NCI-H2081 (cell line): ENCODE results near the gene PTCHD4.

Experiments used
- DNase-seq, 2 experiments: peaks; one replicate each; lab custom pipeline; 2025; lab: John Stamatoyannopoulos, UW

PTCHD4 gene

DNA sequence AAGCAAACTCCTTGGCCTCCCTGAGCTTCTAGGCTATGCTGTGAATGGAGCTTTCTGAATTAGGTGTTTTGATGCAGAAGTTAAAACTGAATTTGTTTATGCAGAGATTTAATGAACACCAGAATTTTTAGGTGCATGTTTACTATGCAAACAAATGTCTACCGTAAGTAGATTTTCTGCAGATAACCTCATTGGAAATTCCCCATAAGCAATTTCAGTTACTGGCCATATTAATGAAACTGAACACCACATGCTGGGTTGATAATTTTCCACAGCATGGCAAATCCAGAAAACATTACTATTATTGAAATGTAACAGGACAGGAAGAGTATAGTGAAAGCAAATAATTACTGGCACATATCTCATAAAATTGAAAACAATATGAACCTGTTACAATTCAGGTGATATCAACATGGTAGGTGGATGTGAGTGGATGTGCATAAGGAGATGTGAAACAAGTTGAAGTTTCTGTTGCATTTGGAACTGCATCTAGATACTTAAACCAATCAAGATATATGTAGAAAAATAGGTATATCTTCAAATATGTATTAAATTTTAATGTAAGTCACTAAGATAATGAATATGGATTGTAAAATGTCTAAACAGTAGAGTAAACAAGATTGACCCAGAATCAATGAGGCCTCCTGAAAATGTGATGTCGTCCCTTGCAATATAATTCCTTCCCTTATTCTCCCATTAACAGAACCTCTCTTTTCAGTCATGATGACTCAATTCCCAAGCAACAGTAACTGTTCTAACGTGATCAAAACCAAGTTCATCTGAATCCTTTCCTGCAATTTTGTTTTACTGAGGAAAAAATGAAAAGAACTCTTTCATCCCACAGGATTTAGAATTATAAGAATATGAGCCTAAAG is 11.0 kb downstream of the PTCHD4 start:
- no peak for DNase-seq

DNA sequence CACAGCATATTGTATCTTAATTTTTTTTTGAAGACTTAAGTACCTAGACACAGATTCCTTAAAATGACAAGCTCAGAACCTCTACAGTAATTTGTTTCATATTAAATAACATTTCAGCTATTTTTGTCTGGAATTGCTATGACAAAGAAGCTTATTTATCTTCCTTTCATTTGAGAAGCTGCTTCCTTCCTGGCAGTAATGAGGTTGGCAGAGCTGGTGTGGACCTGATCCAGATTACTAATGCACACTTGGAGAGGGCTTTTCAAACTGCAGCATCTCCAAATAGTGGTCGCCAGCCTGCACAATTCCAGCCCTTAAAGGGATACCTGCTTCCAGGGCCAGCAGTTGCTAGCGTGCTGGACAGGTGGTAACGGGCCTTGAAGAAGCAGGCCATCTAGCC is 12.1 kb downstream of the PTCHD4 start:
- DNase-seq = peak; percentile 26 to 66

DNA sequence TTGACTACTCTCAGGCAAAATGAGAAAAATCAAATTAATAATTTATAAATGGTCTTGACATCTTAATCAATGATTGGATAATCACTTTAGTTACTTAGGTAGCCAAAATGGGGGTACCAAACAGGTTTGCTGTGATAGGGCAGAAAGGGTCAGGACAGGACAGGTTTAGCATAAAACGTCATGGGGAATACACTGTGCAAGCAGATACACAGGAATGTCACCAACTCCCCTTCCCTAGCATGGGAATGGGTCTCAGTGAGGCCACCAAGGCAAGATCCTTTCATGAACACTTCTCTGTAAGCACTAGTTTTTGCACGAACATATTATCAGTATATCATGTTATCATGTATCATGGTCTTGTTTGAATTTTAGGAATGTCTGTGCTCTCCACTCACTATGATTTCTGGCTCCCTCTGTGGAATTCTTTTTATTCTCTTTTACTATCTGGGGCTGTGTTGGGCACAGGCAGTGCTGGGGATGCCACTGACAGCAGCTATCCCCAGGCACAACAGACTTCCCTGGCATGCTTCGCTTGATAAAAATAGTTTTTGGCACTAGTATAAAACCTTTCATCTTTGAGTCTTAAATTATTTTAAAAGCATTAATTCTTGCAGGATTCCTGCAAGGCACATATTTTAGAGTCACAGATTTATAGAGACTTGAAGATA is 18.3 kb downstream of the PTCHD4 start:
- no peak for DNase-seq

DNA sequence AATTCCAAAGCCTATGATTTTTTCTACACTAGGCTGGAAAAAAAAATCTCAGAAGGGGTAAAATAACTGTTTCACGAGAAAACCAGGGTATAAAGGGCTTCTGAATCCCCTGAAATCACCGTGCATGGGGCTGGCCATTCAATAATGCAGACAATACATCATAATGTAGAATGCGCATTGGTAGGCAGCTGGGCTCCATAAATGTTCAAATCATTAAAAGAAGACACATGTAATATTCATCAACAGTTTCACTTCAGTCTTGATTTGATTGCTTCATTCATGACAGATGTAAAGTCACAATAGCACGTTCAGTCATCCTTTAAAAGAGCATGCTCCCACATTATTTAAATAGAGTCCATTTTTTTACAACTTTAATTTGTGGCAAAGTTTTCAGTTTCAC is 20.5 kb downstream of the PTCHD4 start:
- DNase-seq = no peak

DNA sequence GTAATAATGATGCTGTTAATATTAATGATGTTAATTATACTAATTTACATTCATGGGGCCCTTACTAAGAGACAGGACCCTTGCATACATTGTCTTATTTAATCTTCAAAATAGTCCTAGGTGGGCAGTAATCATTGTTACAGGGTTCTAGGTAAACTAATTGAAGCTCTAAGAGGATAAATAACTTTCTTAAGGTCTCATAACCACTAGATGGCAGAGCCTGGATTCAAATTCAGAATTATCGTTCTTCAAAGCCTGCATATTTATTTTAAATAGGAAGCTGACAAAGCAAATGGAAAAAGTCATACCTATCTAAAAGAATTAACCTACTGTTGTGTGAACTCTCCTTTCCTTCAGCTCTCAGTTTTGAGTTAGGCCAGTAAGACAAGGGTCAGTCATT is 23.5 kb downstream of the PTCHD4 start:
- peak in 1 of 2 experiments; percentile 14 for DNase-seq

DNA sequence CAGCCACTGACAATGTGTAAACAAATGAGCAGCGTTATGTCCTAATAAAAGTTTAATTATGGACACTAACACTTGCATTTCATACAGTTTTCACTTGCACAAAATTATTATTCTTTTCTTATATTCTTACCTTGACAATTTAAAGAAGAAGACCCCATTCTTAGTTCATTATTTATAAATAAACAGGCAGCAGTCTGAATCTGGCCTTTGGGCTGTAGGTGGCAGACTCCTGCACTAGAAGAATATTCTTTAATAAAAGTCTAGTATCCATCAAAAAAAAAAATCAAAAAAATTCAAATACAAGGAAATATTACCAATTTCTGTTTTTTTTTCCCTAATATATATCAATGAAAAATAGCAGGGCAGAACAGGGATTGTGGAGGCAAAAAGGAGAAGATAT is 24.8 kb downstream of the PTCHD4 start:
- no peak for DNase-seq

DNA sequence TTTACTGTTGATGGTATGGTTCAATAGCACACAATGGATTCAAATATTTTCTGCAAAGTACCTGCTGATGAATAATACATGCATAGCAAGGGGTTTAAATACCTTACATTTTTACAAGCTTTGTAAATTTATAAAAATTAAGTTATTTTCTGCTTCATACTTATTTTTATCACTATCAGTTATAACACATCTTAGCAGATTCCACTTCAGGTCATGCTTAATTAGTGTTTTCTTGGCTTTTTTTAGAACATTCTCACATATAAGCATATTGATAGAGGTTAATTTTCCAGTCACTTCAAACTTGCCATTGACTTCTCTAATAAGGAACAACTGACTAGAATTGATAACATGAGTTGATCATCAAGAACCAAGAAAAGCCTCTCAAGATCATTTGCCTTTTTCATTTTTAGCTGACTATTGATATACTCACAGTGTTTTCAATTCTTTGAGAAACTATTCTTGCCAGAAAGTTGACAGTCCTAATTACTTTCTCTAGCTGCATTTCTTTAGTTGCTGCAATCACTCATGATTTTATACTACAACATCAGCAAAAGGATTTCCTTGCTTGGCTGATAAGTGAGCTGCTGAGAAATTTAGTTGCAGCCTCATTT is 25.8 kb downstream of the PTCHD4 start:
- no peak for DNase-seq

DNA sequence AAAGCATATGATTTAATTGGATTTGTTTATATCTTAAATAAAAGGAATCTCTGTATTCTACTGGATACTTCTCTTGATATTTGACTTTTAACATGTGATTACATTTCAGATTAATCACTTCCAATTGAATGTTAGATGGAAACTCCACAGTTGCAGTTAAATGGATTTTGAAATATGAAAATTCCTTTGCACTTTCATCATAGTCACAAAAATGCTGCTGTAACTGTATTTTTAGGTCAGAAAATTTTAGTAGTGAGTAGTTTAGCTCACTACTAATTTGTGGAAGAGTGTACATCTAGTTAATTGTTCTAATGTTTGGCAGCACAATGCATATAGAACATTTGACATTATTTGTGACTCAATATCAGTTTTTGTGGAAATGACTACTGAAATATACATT is 26.8 kb downstream of the PTCHD4 start:
- no peak for DNase-seq

DNA sequence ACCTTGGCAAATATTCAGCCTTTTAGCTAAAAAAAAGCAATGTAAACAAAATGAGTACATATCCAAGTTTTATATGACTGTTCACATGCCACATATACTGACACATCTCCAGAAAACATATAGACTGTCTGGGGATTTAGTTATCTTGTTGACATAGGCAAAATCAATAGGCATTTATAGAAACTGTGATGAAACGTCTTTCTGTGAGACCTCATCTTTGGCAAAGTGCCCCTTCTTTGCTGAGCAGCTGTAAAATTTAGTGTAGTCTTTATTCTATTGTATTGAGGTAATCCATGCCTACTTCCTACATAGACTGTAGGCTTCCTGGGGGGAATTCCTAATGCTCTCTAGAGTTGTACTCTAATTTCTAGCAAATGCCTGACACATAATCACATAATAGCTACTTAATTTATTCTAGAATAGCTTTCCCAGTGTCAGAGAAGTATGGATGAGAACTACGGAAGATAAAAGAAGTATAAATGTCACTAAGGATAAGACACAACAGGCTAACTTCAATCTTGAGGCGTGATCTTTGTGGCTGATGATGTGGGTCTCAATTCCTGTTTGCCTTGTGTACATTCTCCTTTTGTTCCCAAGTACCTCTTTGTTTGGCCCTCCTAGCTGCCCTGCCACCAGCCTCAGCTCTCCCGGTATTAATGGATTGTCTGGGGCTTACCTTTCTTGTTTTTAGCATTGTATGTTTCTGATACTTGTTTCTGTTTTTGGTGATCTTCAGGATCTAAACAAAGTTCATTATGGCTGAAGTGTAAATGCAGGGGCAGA is 30.6 kb downstream of the PTCHD4 start:
- peak; percentile 17 to 53 for DNase-seq

DNA sequence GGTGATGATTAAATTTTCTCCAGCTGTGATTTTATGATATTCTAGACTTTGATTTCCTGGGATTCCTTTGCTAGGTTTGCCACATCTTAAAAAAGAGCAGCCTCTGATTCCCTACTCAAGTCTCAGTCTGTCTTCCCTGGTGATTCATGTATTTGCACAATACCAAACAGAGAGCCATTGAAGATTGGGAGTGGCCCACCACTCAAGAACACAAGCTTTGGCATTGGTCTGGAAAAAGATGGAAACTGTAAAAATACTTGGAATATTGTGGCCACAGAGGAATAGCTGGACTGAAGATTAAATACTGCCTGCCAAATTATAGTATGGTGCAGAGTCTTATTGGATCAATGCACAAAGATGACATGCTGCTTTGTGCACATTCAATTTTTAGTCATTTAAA is 32.9 kb downstream of the PTCHD4 start:
- no peak for DNase-seq

DNA sequence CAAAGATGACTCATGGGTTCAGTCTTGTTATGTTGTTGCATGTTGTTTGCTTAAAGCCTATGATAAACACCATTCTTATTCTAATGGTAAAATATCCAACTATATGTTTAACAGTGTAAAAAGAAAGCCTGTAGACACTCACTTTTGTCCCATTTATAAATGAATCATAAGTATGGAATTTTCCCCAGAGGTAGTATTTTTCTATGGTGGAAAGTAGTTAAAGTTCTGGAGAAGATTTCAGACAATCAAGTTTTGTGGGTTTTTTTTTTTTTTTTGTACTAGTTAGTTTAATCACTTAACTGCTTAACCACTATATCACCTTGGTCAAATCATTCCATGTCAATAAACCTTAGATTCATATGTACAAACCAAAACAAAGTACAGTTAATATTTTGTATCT is 35.8 kb downstream of the PTCHD4 start:
- DNase-seq = no peak

DNA sequence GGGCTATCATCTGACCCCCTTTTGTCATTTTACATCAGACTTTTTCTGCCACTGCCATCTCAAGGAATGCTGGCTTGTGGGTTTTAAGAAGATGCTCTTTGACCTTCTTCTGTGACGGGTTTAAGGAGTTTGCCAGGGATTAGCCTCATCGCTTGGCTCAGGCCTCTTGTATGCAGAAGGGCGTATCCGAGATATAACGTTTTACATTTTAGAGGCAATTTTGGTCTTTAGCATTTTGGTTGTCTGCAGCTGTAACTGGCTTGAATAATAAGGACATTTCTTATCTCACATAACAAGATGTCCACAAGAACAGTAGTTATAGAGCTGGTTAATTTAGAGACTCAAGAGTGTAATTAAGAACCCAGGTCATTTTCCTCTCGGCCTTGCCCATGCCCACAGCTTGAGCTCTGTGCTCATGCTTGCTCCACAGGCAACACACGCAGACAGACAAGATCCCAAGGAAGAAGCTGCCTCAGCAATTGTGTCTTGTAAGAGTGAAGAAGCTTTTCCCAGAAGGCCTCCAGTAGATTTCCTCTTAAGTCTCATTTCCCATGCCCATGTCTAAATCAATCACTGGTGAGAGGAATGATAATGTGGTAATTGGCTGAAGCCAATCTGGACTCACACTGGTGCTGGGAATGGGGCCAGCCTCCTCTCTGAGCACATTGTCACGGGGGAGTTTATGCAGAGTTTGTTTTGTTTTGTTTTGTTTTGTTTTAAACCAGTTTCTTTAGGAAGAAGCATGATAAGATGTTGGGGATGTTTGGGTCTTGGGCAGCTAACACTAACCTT is 36.8 kb downstream of the PTCHD4 start:
- DNase-seq = peak in 1 of 2 experiments; percentile 30

DNA sequence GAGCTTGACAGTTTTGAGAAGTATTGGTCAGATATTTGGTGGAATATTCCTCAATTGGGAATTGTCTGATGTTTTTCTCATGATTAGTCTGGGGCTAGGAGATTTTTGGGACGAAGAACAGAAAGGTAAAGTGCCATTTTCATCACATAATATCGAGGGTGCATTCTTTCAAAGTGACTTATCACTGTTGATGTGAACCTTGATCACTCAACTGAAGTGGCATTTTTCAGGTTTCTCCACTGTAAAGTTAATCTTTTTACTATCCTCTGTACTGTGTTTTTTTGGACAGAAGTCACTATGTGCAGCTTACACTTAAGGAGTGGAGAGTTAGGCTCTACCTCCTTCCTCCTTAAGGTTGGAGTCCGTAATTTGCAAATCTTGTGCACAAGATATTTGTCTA is 39.2 kb downstream of the PTCHD4 start:
- DNase-seq = no peak

DNA sequence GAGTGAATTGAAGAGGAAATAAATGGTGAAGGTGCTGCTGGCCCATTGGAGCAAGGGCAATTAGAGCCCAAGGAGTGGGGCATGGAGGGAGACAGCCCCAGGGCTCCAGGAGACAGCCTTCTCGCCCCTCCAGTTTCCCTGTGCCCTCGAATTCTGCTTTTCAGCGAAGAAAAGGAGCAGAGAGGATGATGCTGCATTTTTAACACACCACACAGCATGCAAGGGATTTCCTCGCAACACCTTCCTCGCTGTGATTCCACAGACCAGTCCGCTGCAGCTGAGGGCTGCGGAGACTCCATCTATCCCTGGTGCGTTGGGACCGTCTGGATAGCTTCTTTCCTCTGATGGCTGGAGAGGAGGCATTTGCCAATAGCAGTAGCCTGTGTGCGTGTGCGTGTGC is 41.7 kb downstream of the PTCHD4 start:
- peak in 1 of 2 experiments; percentile 9 for DNase-seq

DNA sequence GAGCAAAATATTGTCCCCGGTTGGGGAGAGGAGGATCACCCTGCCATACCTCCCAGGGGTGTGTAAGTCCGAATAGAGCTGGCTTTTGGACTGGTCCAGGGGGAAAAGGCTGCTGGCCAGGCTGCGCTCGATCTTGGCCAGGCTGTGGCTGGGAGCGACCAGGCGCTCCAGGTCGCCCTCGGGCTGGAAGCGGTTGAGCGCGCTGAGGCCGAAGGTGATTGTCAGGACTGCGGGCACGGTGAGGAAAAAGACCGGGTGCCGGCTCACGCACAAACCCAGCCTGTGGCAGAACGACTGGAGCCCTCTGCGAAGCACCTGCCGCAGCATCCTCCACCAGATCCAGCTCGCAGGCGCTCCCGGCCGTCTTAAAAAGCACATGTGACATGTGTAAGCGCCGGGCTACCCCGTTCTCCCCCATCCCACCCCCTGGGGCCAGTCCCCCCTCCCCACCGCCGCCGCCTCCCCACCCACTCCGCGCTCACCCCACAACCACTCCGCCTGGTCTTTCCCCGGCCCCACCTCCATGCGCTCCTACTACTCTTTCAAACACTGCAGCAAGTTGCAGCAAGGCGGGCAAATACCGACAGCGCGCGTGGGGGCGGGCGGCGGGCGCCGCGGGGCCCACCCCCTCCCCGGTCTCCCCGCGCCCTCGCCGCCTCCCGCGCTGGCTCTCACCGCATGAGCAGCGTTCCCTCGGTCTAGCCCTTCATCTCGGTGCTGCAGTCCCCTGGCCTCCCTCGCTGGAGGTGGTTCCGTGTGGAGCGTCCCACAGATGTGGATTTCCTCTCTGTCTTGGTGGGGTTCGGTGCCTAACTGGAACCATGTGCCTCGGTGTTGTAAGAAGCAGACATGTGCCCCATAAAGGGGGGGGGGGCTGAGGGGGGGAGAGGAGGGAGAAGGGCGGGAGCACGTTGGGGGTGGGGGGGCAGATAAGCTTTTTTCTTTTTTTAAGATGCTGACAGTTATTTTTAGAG is 42.4 kb downstream of the PTCHD4 start:
- DNase-seq = peak; percentile 47 to 50

DNA sequence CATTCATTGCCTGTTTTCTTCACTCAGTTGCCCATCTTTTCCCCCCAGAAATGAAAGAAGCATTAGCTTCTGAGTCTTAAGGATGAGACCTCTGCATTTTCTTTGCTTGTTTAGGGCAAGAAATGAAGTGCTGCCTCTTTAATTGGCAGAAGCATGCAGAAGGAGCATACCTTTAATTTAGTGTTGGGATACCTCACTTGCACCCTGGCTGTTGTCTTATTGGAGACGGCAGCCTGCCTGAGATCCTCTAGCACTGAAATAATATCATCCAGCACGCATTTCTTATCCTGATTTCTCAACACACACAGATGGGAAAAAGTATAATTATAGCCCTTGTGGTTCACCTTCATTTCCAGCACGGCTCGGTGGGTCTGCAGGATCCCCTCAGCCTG is 43.1 kb downstream of the PTCHD4 start:
- DNase-seq = peak in 1 of 2 experiments; percentile 31

DNA sequence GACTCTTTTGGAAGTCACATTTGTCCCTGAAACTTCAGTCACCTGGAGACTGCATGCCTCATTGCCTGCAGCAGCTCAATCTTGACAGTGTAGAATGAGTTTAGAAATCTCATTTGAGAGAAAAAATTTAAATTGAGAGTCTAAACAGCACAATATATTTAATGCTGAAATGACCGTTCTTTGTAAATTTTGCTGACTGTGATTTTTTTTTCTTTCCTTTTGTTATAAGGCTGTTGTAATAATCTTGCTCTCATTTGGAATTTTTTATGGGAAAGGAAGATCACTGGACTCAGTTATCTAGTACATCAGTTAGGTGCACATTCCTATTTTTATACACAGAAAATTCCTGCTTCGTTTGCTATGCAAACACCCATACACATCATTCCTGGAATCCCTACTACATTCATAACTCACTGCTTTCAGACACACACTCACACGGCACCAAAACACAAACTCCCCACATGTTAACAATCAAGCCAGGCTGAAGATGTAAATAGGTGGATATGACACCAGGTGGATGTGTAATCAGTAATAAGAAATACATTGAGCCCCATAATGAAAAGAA is 43.8 kb downstream of the PTCHD4 start:
- peak in 1 of 2 experiments; percentile 2 for DNase-seq

DNA sequence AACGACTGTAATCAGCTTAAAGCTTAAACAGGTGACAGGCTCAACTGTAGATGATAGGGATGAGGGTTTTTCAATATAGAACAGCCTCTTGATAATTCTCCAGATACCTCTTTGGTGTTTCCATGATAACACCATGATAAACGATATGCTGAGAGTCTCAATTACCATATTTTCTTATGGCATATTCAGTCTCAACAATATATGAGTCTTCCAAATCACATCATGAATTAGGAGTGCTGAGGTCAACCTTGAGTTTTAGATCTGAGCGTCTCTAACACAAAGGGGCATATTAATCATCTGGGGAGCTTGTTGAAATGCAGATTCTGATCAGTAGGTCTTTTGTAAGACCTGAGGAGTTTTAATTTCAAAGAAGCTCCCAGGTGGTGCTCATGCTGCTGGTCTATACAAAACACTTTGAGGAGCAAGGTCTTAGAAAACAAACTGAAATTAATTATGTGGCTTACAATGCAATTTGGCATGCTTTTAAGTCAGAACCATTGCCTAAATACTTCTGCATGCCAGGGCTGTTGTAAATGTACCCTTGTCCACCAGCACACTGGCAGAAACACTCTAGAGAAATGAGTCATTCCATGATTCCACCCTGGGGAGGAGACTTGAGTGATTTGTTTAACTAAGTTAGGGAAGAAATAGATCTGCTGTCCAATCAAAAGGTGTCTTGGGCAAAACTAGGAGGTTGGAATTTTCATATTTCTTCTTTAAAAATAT is 49.6 kb downstream of the PTCHD4 start:
- DNase-seq = no peak
